ENCODE data around the gene TCEA2.

DNA sequence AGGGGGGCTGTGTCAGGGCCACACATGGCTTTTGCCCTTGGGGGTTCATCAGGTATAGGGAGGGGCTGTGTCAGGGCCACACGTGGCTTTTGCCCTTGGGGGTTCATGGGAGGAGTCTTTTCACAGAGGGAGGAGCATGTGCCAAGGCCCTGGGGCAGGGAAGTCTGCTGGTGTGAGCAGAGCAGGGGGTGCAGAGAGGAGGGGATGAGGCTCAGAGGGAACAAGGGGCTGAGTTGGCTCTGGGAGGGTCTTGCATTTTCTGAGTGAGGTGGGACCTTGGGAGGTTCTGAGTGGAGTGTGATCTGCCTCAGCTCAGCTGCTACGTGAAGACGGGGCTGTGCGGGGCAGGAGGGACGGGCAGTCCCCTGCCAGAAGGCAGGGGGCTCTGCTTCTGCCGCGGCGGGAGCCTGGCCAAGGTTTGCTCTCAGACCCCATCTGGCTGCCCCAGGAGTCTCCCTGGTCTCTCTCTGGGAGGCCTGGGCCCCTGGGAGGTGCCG, 7.6 kb upstream of the TCEA2 start:
- no peak for TF ChIP-seq GATA2 (IDR thresholded peaks at IDR 0.05; ENCODE audit: low read depth, low read length)
- no peak for TF ChIP-seq GATA3 (IDR thresholded peaks at IDR 0.05; ENCODE audit: low read depth, low read length)
